ENCODE results near the gene EPM2AIP1. TPM values are rescaled to one million over a fixed set of nuclear protein-coding genes. Genes with fewer than 3 reads are reported as not detected.
"Not testable (repeated sequence)": the region's sequence is repeated elsewhere in the genome, so short reads cannot be mapped to it uniquely, and the experiment has no call there.

EPM2AIP1 gene
- total RNA-seq (2014; rRNA removed; shearing (Covaris generic); ENCODE audit: low replicate concordance), result 20.7 and 27.5 TPM in 2 replicates

DNA sequence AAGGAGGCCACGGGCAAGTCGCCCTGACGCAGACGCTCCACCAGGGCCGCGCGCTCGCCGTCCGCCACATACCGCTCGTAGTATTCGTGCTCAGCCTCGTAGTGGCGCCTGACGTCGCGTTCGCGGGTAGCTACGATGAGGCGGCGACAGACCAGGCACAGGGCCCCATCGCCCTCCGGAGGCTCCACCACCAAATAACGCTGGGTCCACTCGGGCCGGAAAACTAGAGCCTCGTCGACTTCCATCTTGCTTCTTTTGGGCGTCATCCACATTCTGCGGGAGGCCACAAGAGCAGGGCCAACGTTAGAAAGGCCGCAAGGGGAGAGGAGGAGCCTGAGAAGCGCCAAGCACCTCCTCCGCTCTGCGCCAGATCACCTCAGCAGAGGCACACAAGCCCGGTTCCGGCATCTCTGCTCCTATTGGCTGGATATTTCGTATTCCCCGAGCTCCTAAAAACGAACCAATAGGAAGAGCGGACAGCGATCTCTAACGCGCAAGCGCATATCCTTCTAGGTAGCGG, at the start of gene EPM2AIP1:
Gene EPM2AIP1 (minus strand): TSS at position 326 of the 520 bp plus-strand sequence. CDS start 54 bp downstream, at position 272.
- H3K9me2 ChIP-seq (replicated peaks; ENCODE audit: insufficient read depth, low read length), result no peaks in the 10 kb centered on the region
- H3K27me3 ChIP-seq (ENCODE audit: low read length), result no peaks in the 10 kb centered on the region
- H4K20me1 ChIP-seq (ENCODE audit: insufficient read depth, low read depth, low read length), result peaks cover 11% of the 10 kb centered on the region
- DNase-seq, result no peak
- H3K27ac ChIP-seq (ENCODE audit: low read length), result peak within 1 kb of the TSS; percentile 77
- peaks cover 45% of the 10 kb centered on the region for H3K4me1 ChIP-seq (ENCODE audit: low read length)
- H3K4me2 ChIP-seq (ENCODE audit: low read depth, low read length, poor library complexity, severe bottlenecking), result peak within 1 kb of the TSS; percentile 98
- peaks cover 46% of the 10 kb centered on the region for H3K36me3 ChIP-seq (ENCODE audit: insufficient read depth, low read length)
- peak within 1 kb of the TSS; percentile 79 for H3K4me3 ChIP-seq (ENCODE audit: low read length)
- H3K79me2 ChIP-seq (ENCODE audit: low read length), result peaks cover 86% of the 10 kb centered on the region
- H3K9me3 ChIP-seq (ENCODE audit: low read length), result no peaks in the 10 kb centered on the region
- peak within 1 kb of the TSS; percentile 89 for H2AFZ ChIP-seq (ENCODE audit: low read length)
- peak within 1 kb of the TSS; percentile 90 for H3K9ac ChIP-seq (ENCODE audit: low read length)

- peaks cover 36% of the 10 kb centered on the region; the same call in 1 of the 2 replicates for H3K36me3 ChIP-seq (ENCODE audit: insufficient read depth, low read length)
- H3K27ac ChIP-seq (ENCODE audit: low read length); H3K27me3 ChIP-seq (ENCODE audit: low read length); H3K4me3 ChIP-seq (ENCODE audit: low read length); H3K9me3 ChIP-seq (ENCODE audit: low read length); H2AFZ ChIP-seq (ENCODE audit: low read length); H3K79me2 ChIP-seq (ENCODE audit: low read length); H3K4me1 ChIP-seq (ENCODE audit: low read length); H3K4me2 ChIP-seq (ENCODE audit: low read depth, low read length, poor library complexity, severe bottlenecking); H3K9ac ChIP-seq (ENCODE audit: low read length); DNase-seq; H4K20me1 ChIP-seq (ENCODE audit: insufficient read depth, low read depth, low read length); H3K9me2 ChIP-seq (replicated peaks; ENCODE audit: insufficient read depth, low read length): not testable (repeated sequence)
These were observed 49.8 kb upstream of the EPM2AIP1 start for GRCh38 chr3:37042712-37043111.

GRCh38 chr3:37041546-37042195, 48.7 kb upstream of the EPM2AIP1 start:
- H4K20me1 ChIP-seq (ENCODE audit: insufficient read depth, low read depth, low read length), result no peaks in the 10 kb centered on the region
- H3K36me3 ChIP-seq (ENCODE audit: insufficient read depth, low read length), result peaks cover 36% of the 10 kb centered on the region
- no peak overlapping the region for H3K27ac ChIP-seq (ENCODE audit: low read length)
- H3K4me2 ChIP-seq (ENCODE audit: low read depth, low read length, poor library complexity, severe bottlenecking), result no peak overlapping the region
- no peak overlapping the region for H3K9ac ChIP-seq (ENCODE audit: low read length)
- no peak for DNase-seq
- H3K9me2 ChIP-seq (replicated peaks; ENCODE audit: insufficient read depth, low read length), result no peaks in the 10 kb centered on the region
- H3K9me3 ChIP-seq (ENCODE audit: low read length), result no peaks in the 10 kb centered on the region
- H3K4me1 ChIP-seq (ENCODE audit: low read length), result no peaks in the 10 kb centered on the region
- no peak overlapping the region for H2AFZ ChIP-seq (ENCODE audit: low read length)
- no peaks in the 10 kb centered on the region for H3K27me3 ChIP-seq (ENCODE audit: low read length)
- no peaks in the 10 kb centered on the region for H3K79me2 ChIP-seq (ENCODE audit: low read length)
- H3K4me3 ChIP-seq (ENCODE audit: low read length), result no peak overlapping the region

- Histone ChIP-seq H3K79me2 (ENCODE audit: low read length) (peaks cover under 1% of the 10 kb centered on the region; the same call in 1 of the 2 replicates), H3K27ac (ENCODE audit: low read length) (no peak overlapping the region), H3K9me2 (replicated peaks; ENCODE audit: insufficient read depth, low read length) (no peaks in the 10 kb centered on the region), H4K20me1 (ENCODE audit: insufficient read depth, low read depth, low read length) (no peaks in the 10 kb centered on the region), H3K36me3 (ENCODE audit: insufficient read depth, low read length) (peaks cover 46% of the 10 kb centered on the region), H2AFZ (ENCODE audit: low read length) (no peak overlapping the region), H3K4me3 (ENCODE audit: low read length) (no peak overlapping the region), H3K4me1 (ENCODE audit: low read length) (no peaks in the 10 kb centered on the region), H3K27me3 (ENCODE audit: low read length) (no peaks in the 10 kb centered on the region), H3K4me2 (ENCODE audit: low read depth, low read length, poor library complexity, severe bottlenecking) (no peak overlapping the region), H3K9me3 (ENCODE audit: low read length) (peaks cover 10% of the 10 kb centered on the region; the same call in 1 of the 2 replicates), H3K9ac (ENCODE audit: low read length) (no peak overlapping the region)
- no peak for DNase-seq
These were observed 47.3 kb upstream of the EPM2AIP1 start for GRCh38 chr3:37040231-37040630.

DNA sequence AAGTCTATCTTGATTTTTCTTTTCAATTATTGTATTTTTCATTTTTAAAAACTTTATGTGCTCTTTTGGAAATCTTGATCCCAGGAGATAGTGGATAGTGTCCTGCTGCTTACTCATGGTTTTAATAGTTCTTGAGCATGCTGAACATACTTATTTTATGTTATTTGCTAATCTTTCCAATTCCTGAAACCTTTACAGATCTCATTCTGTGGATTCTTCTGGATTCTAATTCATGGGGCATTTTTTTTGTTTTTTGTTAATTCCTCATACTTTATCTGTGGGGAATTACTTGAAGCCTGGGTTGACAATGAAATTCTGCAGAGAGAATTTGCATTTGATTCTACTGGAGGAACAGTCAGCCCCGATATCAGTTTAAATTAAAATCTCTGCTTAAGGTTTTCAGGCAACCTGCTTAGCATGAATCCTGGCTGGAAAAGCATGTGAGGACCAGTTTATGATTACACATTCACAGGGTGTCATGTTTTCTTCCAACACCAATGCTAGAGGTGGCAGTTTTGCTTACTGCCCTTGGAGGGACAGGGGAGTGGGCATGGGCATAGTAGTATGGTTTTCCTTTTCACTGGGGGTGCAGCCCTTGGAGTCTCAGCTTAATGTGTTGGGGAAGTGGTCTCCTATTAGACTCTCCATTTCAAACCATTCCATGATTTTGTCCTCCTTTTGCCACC, 46.4 kb upstream of the EPM2AIP1 start:
- H3K36me3 ChIP-seq (ENCODE audit: insufficient read depth, low read length), result peaks cover 52% of the 10 kb centered on the region
- H3K79me2 ChIP-seq (ENCODE audit: low read length), result peaks cover 5% of the 10 kb centered on the region; the same call in 1 of the 2 replicates
- no peaks in the 10 kb centered on the region for H3K4me1 ChIP-seq (ENCODE audit: low read length)
- H3K4me3 ChIP-seq (ENCODE audit: low read length), result no peak overlapping the region
- no peak for DNase-seq
- H3K9me2 ChIP-seq (replicated peaks; ENCODE audit: insufficient read depth, low read length), result no peaks in the 10 kb centered on the region
- no peak overlapping the region for H3K9ac ChIP-seq (ENCODE audit: low read length)
- H4K20me1 ChIP-seq (ENCODE audit: insufficient read depth, low read depth, low read length), result no peaks in the 10 kb centered on the region
- H3K9me3 ChIP-seq (ENCODE audit: low read length), result peaks cover 15% of the 10 kb centered on the region; the same call in 1 of the 2 replicates
- H3K27me3 ChIP-seq (ENCODE audit: low read length), result no peaks in the 10 kb centered on the region
- no peak overlapping the region for H2AFZ ChIP-seq (ENCODE audit: low read length)
- no peak overlapping the region for H3K27ac ChIP-seq (ENCODE audit: low read length)
- H3K4me2 ChIP-seq (ENCODE audit: low read depth, low read length, poor library complexity, severe bottlenecking), result no peak overlapping the region

DNA sequence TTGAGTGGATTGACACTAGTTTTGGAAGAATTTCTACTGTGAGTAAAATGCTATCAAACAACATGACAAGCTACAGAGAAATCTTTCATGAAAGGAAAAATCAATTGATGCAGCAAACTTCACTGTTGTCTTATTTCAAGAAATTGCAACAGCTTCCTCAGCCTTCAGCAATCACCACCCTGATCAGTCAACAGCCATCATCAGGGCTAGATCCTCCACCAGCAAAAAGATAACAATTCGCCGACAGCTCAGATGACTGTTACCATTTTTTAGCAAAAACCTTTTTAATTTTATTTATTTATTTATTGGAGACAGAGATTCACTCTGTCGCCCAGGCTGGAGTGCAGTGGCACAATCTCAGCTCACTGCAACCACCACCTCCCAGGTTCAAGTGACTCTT, 44.4 kb upstream of the EPM2AIP1 start:
- Histone ChIP-seq H3K36me3 (ENCODE audit: insufficient read depth, low read length) (peaks cover 70% of the 10 kb centered on the region), H4K20me1 (ENCODE audit: insufficient read depth, low read depth, low read length) (no peaks in the 10 kb centered on the region), H2AFZ (ENCODE audit: low read length) (no peak overlapping the region), H3K27ac (ENCODE audit: low read length) (no peak overlapping the region), H3K4me1 (ENCODE audit: low read length) (no peaks in the 10 kb centered on the region), H3K9me3 (ENCODE audit: low read length) (peaks cover 15% of the 10 kb centered on the region; the same call in 1 of the 2 replicates), H3K79me2 (ENCODE audit: low read length) (peaks cover 8% of the 10 kb centered on the region; the same call in 1 of the 2 replicates), H3K27me3 (ENCODE audit: low read length) (no peaks in the 10 kb centered on the region), H3K4me3 (ENCODE audit: low read length) (no peak overlapping the region), H3K4me2 (ENCODE audit: low read depth, low read length, poor library complexity, severe bottlenecking) (no peak overlapping the region), H3K9me2 (replicated peaks; ENCODE audit: insufficient read depth, low read length) (no peaks in the 10 kb centered on the region), H3K9ac (ENCODE audit: low read length) (no peak overlapping the region)
- no peak for DNase-seq

- Histone ChIP-seq H3K36me3 (ENCODE audit: insufficient read depth, low read length) (peaks cover 85% of the 10 kb centered on the region), H3K27me3 (ENCODE audit: low read length) (no peaks in the 10 kb centered on the region), H3K4me2 (ENCODE audit: low read depth, low read length, poor library complexity, severe bottlenecking) (no peak overlapping the region), H3K27ac (ENCODE audit: low read length) (no peak overlapping the region), H3K9me2 (replicated peaks; ENCODE audit: insufficient read depth, low read length) (no peaks in the 10 kb centered on the region), H3K79me2 (ENCODE audit: low read length) (peaks cover 12% of the 10 kb centered on the region; the same call in 1 of the 2 replicates), H3K4me1 (ENCODE audit: low read length) (no peaks in the 10 kb centered on the region), H3K9me3 (ENCODE audit: low read length) (peaks cover 15% of the 10 kb centered on the region; the same call in 1 of the 2 replicates), H3K4me3 (ENCODE audit: low read length) (no peak overlapping the region), H3K9ac (ENCODE audit: low read length) (no peak overlapping the region), H4K20me1 (ENCODE audit: insufficient read depth, low read depth, low read length) (no peaks in the 10 kb centered on the region), H2AFZ (ENCODE audit: low read length) (no peak overlapping the region)
- no peak for DNase-seq
These were observed 40.0 kb upstream of the EPM2AIP1 start for GRCh38 chr3:37032961-37033360.

GRCh38 chr3:37031096-37031682, 38.3 kb upstream of the EPM2AIP1 start:
- H3K36me3 ChIP-seq (ENCODE audit: insufficient read depth, low read length), result peaks cover 79% of the 10 kb centered on the region
- no peak for DNase-seq

More at GRCh38 chr3:37031096-37031682, 38.3 kb upstream of the EPM2AIP1 start:
- H3K27ac ChIP-seq (ENCODE audit: low read length), result no peak overlapping the region
- no peak overlapping the region for H3K9ac ChIP-seq (ENCODE audit: low read length)
- no peaks in the 10 kb centered on the region for H3K4me1 ChIP-seq (ENCODE audit: low read length)
- no peak overlapping the region for H3K4me2 ChIP-seq (ENCODE audit: low read depth, low read length, poor library complexity, severe bottlenecking)
- no peak overlapping the region for H3K4me3 ChIP-seq (ENCODE audit: low read length)
- peaks cover 14% of the 10 kb centered on the region; the same call in 1 of the 2 replicates for H3K9me3 ChIP-seq (ENCODE audit: low read length)
- no peak overlapping the region for H2AFZ ChIP-seq (ENCODE audit: low read length)
- H3K79me2 ChIP-seq (ENCODE audit: low read length), result peaks cover 12% of the 10 kb centered on the region; the same call in 1 of the 2 replicates
- no peaks in the 10 kb centered on the region for H4K20me1 ChIP-seq (ENCODE audit: insufficient read depth, low read depth, low read length)
- no peaks in the 10 kb centered on the region for H3K27me3 ChIP-seq (ENCODE audit: low read length)
- no peaks in the 10 kb centered on the region for H3K9me2 ChIP-seq (replicated peaks; ENCODE audit: insufficient read depth, low read length)

All from Karpas-422 (cell line).